SU-DHL-6 (cell line): ENCODE data around the gene OTULIN.

Source experiments
- H2AFZ ChIP-seq: fragments of 200-600 bp; sonication (generic); 2 replicates; pipeline ENCODE4 v1.6.1; 2014; ENCODE audit warnings: low read depth, mild to moderate bottlenecking, moderate library complexity, mixed read lengths, antibody characterized with exemption, low read length; ENCODE audit not compliant: severe bottlenecking
- H3F3A ChIP-seq: fragments of 200-600 bp; shearing (Covaris generic); 2 replicates; pipeline ENCODE4 v1.6.0; 2016; ENCODE audit warnings: antibody characterized with exemption, mild to moderate bottlenecking; ENCODE audit not compliant: insufficient read depth
- H3K27ac ChIP-seq: fragments of 200-600 bp; sonication (generic); 2 replicates; pipeline ENCODE4 v1.5.1; 2016; ENCODE audit warnings: low read depth, mild to moderate bottlenecking, low read length, moderate library complexity, mixed read lengths
- H3K27me3 ChIP-seq: fragments of 200-600 bp; sonication (generic), shearing (Covaris generic); 2 replicates; pipeline ENCODE4 v1.6.0; 2014; ENCODE audit warnings: mild to moderate bottlenecking, low read length
- H3K36me3 ChIP-seq: fragments of 200-600 bp; sonication (generic); 2 replicates; pipeline ENCODE4 v1.6.1; 2014; ENCODE audit warnings: mild to moderate bottlenecking, low read length, mixed read lengths
- H3K4me2 ChIP-seq: fragments of 300-600, 200-600 bp; shearing (Covaris generic), sonication (generic); 2 replicates; pipeline ENCODE4 v1.6.0; 2014; ENCODE audit warnings: low read length, low read depth, mild to moderate bottlenecking; ENCODE audit not compliant: poor library complexity, severe bottlenecking
- H3K4me3 ChIP-seq: fragments of 200-600 bp; sonication (generic); 2 replicates; pipeline ENCODE4 v1.5.1; 2014; ENCODE audit warnings: antibody characterized with exemption, low read length, mild to moderate bottlenecking, mixed read lengths; ENCODE audit not compliant: insufficient read depth, poor library complexity, severe bottlenecking
- H3K79me2 ChIP-seq: fragments of 200-600 bp; sonication (generic); 2 replicates; pipeline ENCODE4 v1.6.1; 2014; ENCODE audit warnings: mild to moderate bottlenecking, low read length, moderate library complexity; ENCODE audit not compliant: insufficient read depth
- H3K9ac ChIP-seq: fragments of 200-600 bp; sonication (generic); 2 replicates; pipeline ENCODE4 v1.7.0; 2014; ENCODE audit warnings: mild to moderate bottlenecking, low read length
- H3K9me2 ChIP-seq: fragments of 200-600 bp; sonication (generic); replicated peaks from 2 replicates; pipeline ENCODE4 v1.6.1; 2014; ENCODE audit warnings: low read length; ENCODE audit not compliant: insufficient read depth
- H3K9me3 ChIP-seq: fragments of 200-600 bp; sonication (generic); 2 replicates; pipeline ENCODE4 v1.6.1; 2014; ENCODE audit warnings: low read length, mixed read lengths; ENCODE audit not compliant: insufficient read depth
- H4K20me1 ChIP-seq: fragments of 200-600 bp; sonication (generic); 2 replicates; pipeline ENCODE4 v1.6.1; 2014; ENCODE audit warnings: low read depth, mild to moderate bottlenecking, antibody characterized with exemption, low read length, moderate library complexity, mixed read lengths
- EZH2phosphoT487 ChIP-seq: fragments of 200-600 bp; sonication (generic), shearing (Covaris generic); conservative IDR thresholded peaks from 2 replicates; pipeline ENCODE4 v1.6.1; 2018; ENCODE audit warnings: mild to moderate bottlenecking, antibody characterized with exemption, low read length, moderate library complexity, mixed read lengths
- TF ChIP-seq, protein P1 (sequence below): fragments of 200-600 bp; sonication (generic); IDR thresholded peaks from one replicate; pipeline ENCODE4 v1.5.1; 2017; ENCODE audit warnings: antibody characterized with exemption, mild to moderate bottlenecking, low read length, moderate library complexity; ENCODE audit not compliant: insufficient read depth, poor library complexity, severe bottlenecking

The OTULIN gene

GRCh38 chr5:14655146-14655741, 9.3 kb upstream of the OTULIN start:
- Histone ChIP-seq H3K36me3 (no peaks in the 10 kb centered on the region), H3K79me2 (no peaks in the 10 kb centered on the region), H4K20me1 (no peaks in the 10 kb centered on the region), H3K27ac (no peak overlapping the region), H3K9me2 (no peaks in the 10 kb centered on the region), H3K27me3 (no peaks in the 10 kb centered on the region), H3K9me3 (no peaks in the 10 kb centered on the region), H2AFZ (no peak overlapping the region), H3K4me2 (no peak overlapping the region), H3F3A (no peaks in the 10 kb centered on the region), H3K9ac (no peak overlapping the region), H3K4me3 (no peak overlapping the region)
- TF ChIP-seq, protein P1, sequence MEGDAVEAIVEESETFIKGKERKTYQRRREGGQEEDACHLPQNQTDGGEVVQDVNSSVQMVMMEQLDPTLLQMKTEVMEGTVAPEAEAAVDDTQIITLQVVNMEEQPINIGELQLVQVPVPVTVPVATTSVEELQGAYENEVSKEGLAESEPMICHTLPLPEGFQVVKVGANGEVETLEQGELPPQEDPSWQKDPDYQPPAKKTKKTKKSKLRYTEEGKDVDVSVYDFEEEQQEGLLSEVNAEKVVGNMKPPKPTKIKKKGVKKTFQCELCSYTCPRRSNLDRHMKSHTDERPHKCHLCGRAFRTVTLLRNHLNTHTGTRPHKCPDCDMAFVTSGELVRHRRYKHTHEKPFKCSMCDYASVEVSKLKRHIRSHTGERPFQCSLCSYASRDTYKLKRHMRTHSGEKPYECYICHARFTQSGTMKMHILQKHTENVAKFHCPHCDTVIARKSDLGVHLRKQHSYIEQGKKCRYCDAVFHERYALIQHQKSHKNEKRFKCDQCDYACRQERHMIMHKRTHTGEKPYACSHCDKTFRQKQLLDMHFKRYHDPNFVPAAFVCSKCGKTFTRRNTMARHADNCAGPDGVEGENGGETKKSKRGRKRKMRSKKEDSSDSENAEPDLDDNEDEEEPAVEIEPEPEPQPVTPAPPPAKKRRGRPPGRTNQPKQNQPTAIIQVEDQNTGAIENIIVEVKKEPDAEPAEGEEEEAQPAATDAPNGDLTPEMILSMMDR = no peak
- TF ChIP-seq EZH2phosphoT487 = no peak

GRCh38 chr5:14656898-14657297, 7.6 kb upstream of the OTULIN start:
- H3K27ac ChIP-seq = no peak overlapping the region
- no peaks in the 10 kb centered on the region for H3K9me3 ChIP-seq

GRCh38 chr5:14659821-14660607, 4.5 kb upstream of the OTULIN start:
- H4K20me1 ChIP-seq = no peaks in the 10 kb centered on the region
- no peak for TF ChIP-seq EZH2phosphoT487
- TF ChIP-seq, protein P1 = no peak
- no peak overlapping the region for H2AFZ ChIP-seq
- H3K9ac ChIP-seq = no peak overlapping the region
- no peaks in the 10 kb centered on the region for H3K9me3 ChIP-seq
- H3K9me2 ChIP-seq = no peaks in the 10 kb centered on the region
- no peak overlapping the region for H3K27ac ChIP-seq
- H3K4me2 ChIP-seq = no peak overlapping the region
- H3K4me3 ChIP-seq = no peak overlapping the region
- no peaks in the 10 kb centered on the region for H3F3A ChIP-seq
- no peaks in the 10 kb centered on the region for H3K36me3 ChIP-seq
- H3K27me3 ChIP-seq = no peaks in the 10 kb centered on the region
- H3K79me2 ChIP-seq = peaks cover 7% of the 10 kb centered on the region

More at GRCh38 chr5:14656898-14657297, 7.6 kb upstream of the OTULIN start:
- Histone ChIP-seq H2AFZ (no peak overlapping the region), H3F3A (no peaks in the 10 kb centered on the region), H3K4me2 (no peak overlapping the region), H3K27me3 (no peaks in the 10 kb centered on the region), H3K36me3 (no peaks in the 10 kb centered on the region), H4K20me1 (no peaks in the 10 kb centered on the region), H3K9me2 (no peaks in the 10 kb centered on the region), H3K4me3 (no peak overlapping the region), H3K79me2 (no peaks in the 10 kb centered on the region), H3K9ac (no peak overlapping the region)
- TF ChIP-seq, protein P1 = no peak
- no peak for TF ChIP-seq EZH2phosphoT487
